Fibroblast of skin of back (primary cell): ENCODE measurements around the gene GRB7.
A peak's percentile ranks its signal among the peaks of the same experiment; 100 is the strongest.
"Not testable (repeated sequence)": the region's sequence is repeated elsewhere in the genome, so short reads cannot be mapped to it uniquely, and the experiment has no call there.

Source experiments
- DNase-seq: peaks from one replicate; pipeline ENCODE4 v3.0.0-alpha.2; 2013

GRB7 gene

DNA sequence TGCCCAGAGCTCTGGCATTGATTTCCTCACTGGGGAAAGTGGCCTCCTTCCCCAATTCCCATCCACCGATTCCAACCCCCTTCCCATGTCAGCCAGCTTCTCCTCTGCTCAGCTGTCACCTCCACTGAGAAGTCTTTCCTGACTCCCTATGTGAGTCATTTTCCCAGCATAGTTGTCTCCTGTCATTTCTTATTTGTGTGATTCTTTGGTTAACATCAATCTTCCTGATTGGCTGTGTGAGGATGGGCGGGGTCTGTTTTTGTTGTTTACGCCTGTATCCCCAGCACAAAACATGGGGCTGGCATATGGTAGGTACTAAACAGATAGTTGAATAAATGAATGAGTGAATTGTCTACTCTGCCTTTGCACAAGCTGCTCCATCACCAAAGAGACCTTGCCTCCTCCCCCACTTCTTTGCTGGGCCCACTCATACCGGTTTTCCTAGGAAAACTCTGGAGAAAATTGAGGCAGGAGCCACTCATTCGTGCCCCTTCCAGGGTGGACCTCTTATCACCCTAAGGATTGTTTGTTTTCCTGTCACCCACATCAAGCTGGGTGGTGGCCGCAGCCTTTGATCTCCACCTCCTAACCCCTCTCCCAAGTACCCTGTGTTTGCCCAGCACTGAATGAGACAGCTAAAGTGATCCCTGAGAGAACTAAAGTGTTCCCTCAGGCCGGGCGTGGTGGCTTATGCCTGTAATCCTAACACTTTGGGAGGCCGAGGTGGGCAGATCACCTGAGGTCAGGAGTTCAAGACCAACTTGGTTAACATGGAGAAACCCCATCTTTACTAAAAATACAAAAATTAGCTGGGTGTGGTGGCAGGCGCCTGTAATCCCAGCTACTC, 1.2 kb upstream of the GRB7 start:
- peak; percentile 50 for DNase-seq

DNA sequence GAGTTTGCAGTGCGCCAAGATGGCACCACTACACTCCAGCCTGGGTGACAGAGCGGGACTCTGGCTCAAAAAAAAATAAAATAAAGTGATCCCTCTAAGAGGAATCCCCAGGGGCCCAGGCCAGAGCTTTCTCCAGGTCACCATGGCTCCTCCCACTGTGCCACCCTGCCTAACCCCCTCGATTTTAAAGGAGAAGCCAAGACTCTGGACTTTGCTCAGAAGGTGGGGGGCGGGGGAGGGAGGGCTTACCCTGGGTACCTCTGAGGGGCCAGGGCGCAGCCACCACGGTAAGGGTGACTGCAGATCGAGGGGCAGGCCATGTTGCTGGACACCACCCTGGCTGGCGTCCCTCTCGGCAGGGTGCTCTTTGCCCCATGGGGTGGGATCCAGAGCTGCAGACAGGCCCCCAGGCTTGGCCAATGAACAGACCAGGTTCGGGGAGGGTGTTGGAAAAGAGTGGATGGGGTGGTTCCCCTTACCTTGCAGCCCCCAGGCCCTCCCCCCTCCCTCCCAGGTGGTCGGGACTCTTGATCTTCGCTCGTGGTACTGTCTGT, 455 bp upstream of the GRB7 start:
- DNase-seq = no peak

DNA sequence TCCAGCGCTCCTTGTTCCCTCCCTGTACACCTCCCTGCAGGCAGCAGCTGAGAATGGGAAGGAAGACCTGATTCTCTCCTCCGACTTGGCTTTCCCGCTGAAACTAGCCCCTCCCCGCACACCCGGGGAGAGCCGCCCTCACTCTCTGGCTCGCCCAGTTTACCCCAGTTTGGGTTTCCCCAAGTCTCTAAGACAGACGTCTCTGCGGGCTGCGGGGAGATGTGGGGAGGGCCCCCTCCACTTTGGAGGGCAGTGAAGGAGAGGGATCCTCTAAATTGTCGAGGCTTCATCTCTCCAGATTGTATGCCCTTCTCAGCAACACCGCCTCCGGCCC, 797 bp downstream of the GRB7 start:
- DNase-seq = no peak

DNA sequence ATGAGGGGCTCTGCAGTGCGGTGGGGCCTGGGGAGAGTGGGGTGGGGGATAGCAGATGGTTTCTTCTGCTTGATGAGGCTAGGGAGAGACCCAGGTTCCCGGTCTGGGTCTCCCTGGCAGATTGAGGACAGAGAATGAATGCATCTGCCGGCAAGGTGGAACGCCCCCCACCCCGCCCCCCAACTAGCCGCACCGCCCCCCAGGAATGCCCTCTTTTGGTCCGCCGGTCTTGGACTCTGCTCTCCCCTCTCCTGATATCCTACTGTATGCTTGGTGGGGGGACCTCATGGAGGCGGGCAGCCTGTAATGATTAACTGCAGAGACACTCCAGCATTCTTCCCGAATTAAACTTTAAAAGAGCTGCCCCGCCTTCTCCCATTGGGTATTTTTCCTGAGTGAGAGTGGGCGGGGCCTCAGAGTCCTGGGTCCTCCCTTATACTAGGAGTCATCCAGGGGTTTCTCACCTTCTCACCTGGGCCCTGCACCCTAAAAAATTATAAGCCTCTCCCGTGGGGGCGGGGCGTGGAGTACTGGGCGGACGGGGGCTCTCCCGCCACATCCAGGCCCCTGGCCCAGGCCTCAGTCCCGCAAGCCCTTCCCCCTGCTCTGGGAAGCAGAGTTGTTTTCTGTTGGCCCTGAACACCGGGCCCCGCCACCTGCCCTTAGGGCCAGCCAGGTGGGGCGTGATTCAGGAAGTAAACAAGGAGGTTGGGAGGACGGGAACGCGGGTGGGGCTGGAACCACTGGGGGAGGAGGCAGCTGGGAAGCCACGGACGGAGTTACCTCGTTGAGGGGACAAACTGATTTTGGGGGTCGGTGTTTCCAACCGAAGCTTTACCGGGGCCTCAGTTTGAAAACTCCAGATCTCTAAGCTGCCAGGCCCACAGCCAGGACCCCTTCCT, 1.5 kb downstream of the GRB7 start:
- peak; percentile 68 for DNase-seq

DNA sequence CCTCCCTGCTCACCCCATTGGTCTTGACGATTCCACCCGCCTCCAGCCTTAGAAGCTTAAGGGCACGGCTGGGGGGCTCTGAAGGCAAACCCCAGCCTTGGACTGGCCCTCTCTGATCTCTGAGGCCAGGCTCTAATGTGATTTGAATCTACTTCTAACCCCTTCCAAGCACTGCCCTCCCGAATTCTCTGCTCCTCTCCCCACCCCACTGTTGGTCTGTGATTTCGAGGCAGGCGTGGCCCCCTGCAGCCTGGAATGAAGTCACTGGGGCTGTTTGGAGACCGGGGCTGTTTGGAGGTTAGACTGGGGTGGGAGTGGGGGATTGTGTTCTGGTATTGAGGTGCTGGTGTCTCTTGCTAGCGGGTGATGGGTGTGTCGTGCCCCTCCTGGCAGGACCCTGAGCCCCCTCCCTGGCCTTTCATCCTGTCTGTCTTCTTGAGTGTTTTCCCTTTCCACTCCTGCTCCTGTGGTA, 2.2 kb downstream of the GRB7 start:
- DNase-seq = peak; percentile 55

DNA sequence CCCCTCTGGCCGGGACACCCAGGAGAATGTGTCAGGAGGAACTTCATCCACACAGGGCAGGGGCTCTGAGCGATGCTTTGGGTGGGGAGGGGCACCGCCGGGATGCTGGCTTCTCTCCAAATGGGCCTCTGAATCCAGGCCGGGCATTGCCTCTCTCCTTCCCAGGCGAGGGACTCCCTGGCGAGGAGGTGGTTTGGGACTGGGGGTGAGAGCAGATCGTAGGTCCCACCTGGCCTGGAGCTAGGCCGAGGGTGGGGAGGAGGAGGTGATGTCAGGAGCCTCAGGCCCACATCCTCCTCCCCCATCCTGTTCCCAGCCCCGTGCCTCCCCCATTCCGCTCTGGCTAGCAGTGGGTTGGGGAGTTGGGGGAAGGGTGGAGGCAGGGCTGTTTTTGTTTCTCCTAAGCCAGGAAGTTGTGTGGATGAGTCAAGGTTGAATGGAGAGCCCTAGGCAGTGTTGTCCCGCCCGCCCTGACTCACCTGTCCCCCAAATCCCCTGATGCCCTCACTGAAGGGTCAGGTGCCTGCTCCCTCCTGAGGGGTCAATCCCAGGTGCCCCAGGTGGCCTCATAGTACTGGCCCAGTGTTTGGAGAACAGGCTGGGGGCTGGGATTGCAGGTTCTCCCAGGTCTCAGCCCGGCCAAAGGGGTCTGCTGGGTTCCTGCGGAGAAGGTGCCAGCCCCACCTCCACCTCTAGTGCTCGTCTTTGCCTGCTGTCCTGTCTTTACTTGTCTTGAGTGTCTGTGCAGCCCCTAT, 2.8 kb downstream of the GRB7 start:
- peak; percentile 78 for DNase-seq

DNA sequence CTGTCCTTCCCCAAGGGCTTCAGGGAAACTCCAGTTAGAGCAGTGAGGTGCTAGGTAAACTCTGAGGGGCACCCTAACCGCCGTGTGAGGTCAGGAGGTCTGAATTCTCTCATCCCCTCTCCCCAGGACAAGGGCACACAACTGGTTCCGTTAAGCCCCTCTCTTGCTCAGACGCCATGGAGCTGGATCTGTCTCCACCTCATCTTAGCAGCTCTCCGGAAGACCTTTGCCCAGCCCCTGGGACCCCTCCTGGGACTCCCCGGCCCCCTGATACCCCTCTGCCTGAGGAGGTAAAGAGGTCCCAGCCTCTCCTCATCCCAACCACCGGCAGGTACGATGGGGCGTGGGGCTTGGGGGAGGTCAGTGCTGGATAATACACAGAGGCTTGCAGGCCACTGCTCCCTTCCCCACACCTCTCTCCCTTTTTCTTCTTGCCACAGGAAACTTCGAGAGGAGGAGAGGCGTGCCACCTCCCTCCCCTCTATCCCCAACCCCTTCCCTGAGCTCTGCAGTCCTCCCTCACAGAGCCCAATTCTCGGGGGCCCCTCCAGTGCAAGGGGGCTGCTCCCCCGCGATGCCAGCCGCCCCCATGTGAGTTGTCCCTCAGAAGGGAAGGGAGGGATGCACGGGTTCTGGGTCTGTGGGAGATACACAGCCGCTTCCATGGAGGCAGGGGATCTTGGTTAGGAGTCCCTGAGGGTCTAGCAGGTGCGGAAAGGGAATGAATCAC, 4.6 kb downstream of the GRB7 start:
- DNase-seq = no peak

DNA sequence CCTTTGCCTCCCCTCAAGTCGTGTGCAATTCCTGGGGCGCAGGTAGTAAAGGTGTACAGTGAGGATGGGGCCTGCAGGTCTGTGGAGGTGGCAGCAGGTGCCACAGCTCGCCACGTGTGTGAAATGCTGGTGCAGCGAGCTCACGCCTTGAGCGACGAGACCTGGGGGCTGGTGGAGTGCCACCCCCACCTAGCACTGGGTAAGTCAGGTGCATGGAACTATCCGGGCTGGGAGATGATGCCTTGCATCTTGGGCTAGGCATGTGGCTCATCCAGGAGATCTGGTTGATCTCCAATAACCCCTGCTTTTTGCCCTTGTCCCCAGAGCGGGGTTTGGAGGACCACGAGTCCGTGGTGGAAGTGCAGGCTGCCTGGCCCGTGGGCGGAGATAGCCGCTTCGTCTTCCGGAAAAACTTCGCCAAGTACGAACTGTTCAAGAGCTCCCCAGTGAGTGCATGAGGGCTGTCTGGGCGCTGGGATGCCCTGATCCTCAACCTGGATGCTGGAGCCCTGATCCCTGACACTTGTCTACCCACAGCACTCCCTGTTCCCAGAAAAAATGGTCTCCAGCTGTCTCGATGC, 5.2 kb downstream of the GRB7 start:
- no peak for DNase-seq

DNA sequence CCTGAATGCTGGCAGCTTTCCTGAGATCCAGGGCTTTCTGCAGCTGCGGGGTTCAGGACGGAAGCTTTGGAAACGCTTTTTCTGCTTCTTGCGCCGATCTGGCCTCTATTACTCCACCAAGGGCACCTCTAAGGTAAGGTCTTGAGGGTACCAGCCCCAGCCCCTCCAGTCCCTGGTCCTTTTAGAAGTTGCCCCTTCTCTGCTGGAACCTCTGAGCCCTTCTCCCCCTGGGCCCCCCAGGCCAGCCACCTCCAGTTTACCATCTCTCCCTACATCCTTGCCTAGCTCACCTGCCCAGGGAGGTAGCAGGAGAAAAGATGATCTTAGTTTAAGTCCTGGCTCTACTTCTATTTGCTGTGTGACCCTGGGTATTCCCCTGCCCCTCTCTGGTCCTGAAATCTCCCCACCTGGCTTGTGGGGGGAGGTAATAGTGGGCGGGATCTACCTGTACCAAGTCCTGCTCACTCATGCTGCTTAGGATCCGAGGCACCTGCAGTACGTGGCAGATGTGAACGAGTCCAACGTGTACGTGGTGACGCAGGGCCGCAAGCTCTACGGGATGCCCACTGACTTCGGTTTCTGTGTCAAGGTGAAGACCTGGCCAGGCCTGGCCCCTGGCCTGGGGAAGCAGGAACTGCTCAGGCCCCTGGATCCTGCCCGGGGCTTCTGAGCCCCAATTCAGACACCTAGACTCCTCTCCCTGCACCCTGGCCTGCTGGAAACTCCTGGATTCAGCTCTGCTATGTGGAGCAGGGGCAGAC, 6.5 kb downstream of the GRB7 start:
- DNase-seq = no peak

DNA sequence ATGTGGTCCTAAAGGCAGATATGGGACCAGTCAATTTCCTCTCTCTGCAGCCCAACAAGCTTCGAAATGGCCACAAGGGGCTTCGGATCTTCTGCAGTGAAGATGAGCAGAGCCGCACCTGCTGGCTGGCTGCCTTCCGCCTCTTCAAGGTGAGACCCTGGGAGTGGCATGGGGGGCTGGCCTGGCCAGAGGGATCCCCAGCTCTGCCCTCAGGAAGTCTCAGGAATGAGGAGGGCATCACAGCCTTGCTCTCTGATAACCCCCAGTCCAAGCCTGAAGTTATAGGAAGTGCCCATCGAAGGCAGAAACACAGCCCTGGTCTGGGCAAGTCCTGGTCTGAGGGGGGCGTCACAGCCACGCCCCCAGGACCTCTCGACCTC, 7.1 kb downstream of the GRB7 start:
- DNase-seq = no peak

DNA sequence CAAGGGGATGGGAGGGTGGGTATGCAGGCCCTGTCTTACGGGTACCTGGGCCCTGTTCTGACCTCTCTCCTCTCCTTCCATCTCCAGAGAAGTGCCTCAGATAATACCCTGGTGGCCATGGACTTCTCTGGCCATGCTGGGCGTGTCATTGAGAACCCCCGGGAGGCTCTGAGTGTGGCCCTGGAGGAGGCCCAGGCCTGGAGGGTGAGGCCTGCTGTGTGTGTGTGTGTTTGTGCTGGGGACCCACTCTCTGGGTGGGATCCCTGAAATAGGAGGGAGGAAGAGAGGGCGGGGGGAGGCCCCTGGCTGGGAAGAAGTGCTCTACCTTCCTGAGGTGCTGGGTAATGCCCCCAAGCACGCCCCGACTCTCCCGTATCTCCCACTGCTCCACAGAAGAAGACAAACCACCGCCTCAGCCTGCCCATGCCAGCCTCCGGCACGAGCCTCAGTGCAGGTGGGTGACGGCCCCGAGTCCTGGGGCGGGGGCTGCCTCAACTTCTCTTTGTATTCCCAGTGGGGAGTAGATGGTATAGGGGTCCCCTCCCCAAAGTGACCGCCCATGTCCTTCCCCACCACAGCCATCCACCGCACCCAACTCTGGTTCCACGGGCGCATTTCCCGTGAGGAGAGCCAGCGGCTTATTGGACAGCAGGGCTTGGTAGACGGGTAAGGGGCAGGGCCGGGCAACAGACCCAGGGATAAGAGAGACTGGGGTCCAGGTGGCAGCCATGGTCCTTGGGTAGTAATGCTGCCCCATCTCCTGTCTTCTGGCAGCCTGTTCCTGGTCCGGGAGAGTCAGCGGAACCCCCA, 7.8 kb downstream of the GRB7 start:
- no peak for DNase-seq

DNA sequence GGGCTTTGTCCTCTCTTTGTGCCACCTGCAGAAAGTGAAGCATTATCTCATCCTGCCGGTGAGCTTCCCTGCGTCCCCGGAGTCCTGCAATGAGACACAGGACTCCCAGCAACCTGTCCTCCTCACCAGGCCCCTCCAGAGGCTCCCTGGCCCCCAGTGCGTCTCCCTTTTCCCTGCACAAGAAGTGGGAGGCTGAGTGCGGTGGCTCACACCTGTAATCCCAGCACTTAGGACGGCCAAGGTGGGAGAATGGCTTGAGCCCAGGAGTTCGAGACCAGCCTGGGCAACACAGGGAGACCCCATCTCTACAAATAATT, 8.4 kb downstream of the GRB7 start:
- no peak for DNase-seq

DNA sequence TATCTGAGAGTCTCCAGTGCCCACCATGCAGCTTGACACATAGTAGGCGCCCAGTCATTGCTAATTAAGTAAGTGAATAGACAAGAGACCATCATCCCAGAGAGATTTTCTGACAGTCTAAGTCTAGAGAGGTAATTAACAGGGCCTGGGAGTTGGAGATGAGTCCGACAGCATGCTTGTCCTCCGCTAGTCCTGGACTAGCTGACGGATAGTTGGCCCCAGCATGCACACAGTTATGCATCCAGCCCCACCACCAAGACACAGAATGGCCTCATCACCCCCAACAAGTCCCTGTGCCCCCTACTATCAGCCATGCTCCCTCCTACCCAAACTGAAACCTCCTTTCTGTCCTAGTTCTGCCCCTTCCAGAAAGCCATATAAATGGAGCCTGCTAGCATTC, 10.0 kb downstream of the GRB7 start:
- DNase-seq = no peak

DNA sequence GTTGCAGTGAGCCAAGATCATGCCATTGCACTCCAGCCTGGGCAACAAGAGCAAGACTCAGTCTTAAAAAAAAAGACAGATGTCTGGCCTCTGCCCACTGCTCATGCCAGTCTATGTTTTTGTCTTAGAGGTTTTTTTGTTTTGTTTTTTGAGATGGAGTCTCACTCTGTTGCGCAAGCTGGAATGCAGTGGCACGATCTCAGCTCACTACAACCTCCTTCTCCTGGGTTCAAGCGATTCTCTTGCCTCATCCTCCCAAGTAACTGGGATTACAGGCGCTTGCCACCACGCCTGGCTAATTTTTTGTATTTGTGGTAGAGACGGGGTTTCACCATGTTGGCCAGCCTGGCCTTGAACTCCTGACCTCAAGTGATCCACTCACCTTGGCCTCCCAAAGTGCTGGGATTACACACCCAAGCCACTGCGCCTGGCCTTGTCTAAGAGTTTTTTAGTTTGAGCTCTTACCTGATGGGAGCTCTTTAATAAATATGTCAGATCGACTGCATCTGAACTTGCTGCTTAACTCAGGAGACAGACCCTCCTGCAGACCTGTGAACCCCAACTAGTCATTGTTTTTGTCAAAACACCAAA, 10.8 kb downstream of the GRB7 start:
- DNase-seq = not testable (repeated sequence)

DNA sequence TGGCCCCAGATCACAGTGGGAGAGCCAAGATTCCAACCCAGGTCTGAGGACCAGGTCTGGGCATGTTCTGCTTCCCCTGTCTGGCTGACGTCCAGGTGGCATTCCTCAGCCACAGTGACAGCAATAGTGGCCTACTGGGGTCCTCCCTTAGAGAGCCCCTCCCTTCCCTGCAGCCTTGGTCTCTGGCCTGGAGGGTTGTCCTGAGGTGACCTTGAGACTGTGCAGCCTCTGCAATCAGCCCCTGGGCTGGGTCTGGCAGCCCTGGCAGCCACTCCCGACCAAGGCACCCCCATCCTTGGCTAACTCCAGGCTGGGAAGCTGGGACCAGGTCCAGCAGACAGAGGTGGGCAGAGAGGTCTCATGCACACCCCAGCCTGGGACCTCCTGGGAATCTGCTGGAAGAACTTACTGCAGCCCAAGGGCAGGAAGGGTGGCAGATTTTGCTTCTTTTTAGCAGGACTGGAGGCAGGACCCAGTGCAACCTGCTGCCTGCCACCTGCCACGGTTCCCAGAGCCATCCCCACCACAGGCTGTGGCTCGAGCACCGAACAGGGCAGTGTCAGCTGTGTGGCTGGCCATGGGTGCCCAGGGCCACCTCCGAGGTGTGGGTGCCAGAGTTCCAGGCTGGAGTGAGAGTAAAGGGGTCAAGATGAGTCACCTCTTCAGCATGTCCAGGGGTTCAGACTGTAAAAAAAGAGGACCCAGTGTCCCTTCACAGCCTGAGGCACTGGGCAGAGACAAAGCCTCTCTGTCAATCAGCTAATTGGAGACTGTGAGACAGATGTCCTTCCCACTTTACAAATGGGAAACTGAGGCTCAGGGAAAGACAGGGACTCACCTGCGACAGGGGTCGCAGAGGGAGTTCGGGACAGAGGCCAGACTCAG, 12.6 kb downstream of the GRB7 start:
- DNase-seq = no peak

DNA sequence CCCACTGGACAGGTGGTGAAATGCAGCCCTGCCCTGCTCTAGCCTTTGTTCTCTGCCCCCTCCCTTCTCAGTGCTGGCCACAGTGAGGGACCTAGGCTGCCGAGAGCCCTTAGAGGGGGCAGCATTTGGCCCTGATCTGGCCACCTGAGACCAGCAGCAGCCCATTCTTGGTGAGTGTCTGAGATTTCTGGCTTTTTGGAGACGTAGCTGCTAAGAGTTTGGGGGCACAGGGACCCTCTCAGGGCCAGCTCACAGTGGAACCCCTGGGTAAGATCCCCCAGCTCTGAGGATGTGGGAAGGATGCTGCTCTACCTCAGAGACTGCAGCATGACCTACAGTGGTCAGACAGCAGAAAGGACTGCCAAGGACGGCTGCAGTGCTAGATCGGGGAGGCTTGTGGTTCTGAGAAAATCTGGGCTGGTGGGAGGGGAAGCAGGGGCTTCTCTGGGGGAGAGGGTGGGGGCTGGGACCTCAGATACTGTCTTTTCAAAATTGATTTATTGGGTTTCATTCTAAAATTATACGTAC, 13.3 kb downstream of the GRB7 start:
- no peak for DNase-seq

DNA sequence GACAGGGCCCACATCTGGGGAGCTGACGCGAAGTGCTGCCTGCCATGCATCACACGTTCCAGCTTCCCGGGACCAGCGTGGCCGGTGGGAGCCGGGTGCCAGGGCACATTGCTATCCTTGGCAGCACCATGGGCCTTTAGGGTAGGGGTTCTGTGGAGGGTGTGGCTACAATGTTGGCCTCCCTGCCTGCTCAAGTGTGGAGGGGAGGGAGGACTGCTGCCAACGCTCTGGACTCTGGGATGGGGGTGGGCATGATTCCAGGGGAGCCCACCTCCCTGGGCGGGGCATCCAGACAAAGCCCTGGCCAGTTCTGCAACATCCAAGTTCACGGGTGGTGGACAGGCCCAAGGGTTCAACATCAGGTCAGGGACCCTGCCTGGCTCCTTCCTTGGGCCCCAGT, 13.9 kb downstream of the GRB7 start:
- no peak for DNase-seq

DNA sequence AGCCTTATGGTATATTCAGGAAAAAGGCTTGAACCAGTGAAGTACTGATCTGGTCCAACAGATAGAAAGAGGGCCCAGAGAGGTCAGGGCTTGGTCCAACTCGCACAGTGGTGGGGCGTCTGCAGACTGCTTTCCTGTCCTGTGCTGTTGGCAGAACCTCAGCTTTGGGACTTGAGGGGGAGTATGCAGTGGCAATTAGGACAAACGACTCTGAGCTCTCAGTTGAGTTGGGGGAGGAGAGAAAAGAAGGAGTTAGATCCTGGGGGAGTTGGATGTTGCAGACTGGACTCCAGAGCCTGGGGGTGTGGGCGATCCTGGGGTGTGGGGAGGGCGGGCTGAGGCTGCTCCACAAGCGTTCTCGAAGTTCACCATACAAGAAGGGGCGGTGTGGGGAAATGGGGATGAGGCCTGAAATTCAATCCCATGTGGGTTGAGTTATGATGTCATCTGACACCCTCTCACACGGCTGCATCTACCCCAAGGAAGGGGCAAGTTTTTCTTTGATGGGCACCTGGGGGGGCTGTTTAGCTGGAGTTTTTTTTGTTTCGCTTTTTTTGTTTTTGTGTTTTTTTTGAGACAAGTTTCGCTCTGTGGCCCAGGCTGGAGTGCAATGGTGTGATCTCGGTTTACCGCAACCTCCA, 14.6 kb downstream of the GRB7 start:
- DNase-seq = no peak
